ENCODE results near the gene RIC8B.

RIC8B gene

GRCh38 chr12:106886932-106887331 is 112.5 kb downstream of the RIC8B start:
- Histone ChIP-seq H3K9me3 (replicated peaks; ENCODE audit: insufficient read depth, low read length) (no peaks in the 10 kb centered on the region), H3K27me3 (replicated peaks; ENCODE audit: insufficient read depth, low read length) (no peaks in the 10 kb centered on the region), H3K79me2 (ENCODE audit: low read length) (no peaks in the 10 kb centered on the region), H3K9me2 (replicated peaks; ENCODE audit: insufficient read depth, low read length) (no peaks in the 10 kb centered on the region), H3K4me1 (ENCODE audit: low read length) (peaks cover 2% of the 10 kb centered on the region; the same call in 1 of the 2 replicates), H3F3A (ENCODE audit: insufficient read depth, low read length) (no peaks in the 10 kb centered on the region; the same call in 1 of the 2 replicates), H2AFZ (ENCODE audit: low read length) (no peak overlapping the region), H3K9ac (ENCODE audit: low read length) (no peak overlapping the region), H3K4me3 (ENCODE audit: low read length) (no peak overlapping the region), H3K36me3 (replicated peaks; ENCODE audit: insufficient read depth, low read length) (no peaks in the 10 kb centered on the region), H3K27ac (ENCODE audit: low read length) (no peak overlapping the region), H4K20me1 (ENCODE audit: insufficient read depth, low read length) (no peaks in the 10 kb centered on the region), H3K4me2 (ENCODE audit: low read depth, low read length) (no peak overlapping the region)
- no peak for DNase-seq
- TF ChIP-seq EZH2phosphoT487 (IDR thresholded peaks at IDR 0.05; ENCODE audit: low read length) (no peak), EZH2 (optimal IDR thresholded peaks at IDR 0.05; ENCODE audit: low read depth, low read length) (no peak), CTCF (IDR thresholded peaks at IDR 0.05; ENCODE audit: low read length) (no peak)

GRCh38 chr12:106888348-106888970 is 114.0 kb downstream of the RIC8B start:
- no peak overlapping the region for H3K27ac ChIP-seq (ENCODE audit: low read length)
- no peaks in the 10 kb centered on the region for H3K9me2 ChIP-seq (replicated peaks; ENCODE audit: insufficient read depth, low read length)
- no peaks in the 10 kb centered on the region for H3K27me3 ChIP-seq (replicated peaks; ENCODE audit: insufficient read depth, low read length)
- H3K4me2 ChIP-seq (ENCODE audit: low read depth, low read length), result no peak overlapping the region
- TF ChIP-seq CTCF (IDR thresholded peaks at IDR 0.05; ENCODE audit: low read length) (no peak), EZH2phosphoT487 (IDR thresholded peaks at IDR 0.05; ENCODE audit: low read length) (no peak), EZH2 (optimal IDR thresholded peaks at IDR 0.05; ENCODE audit: low read depth, low read length) (no peak)
- no peak overlapping the region for H3K9ac ChIP-seq (ENCODE audit: low read length)
- no peaks in the 10 kb centered on the region for H3K79me2 ChIP-seq (ENCODE audit: low read length)
- no peak overlapping the region for H2AFZ ChIP-seq (ENCODE audit: low read length)
- H3F3A ChIP-seq (ENCODE audit: insufficient read depth, low read length), result no peaks in the 10 kb centered on the region; the same call in 1 of the 2 replicates
- peaks cover 9% of the 10 kb centered on the region for H3K4me1 ChIP-seq (ENCODE audit: low read length)
- no peak overlapping the region for H3K4me3 ChIP-seq (ENCODE audit: low read length)
- H3K9me3 ChIP-seq (replicated peaks; ENCODE audit: insufficient read depth, low read length), result no peaks in the 10 kb centered on the region
- DNase-seq, result no peak
- no peaks in the 10 kb centered on the region for H4K20me1 ChIP-seq (ENCODE audit: insufficient read depth, low read length)
- no peaks in the 10 kb centered on the region for H3K36me3 ChIP-seq (replicated peaks; ENCODE audit: insufficient read depth, low read length)

GRCh38 chr12:106889326-106889725 is 114.8 kb downstream of the RIC8B start:
- no peak for DNase-seq
- Histone ChIP-seq H3K27me3 (replicated peaks; ENCODE audit: insufficient read depth, low read length) (no peaks in the 10 kb centered on the region), H2AFZ (ENCODE audit: low read length) (no peak overlapping the region), H3K9ac (ENCODE audit: low read length) (no peak overlapping the region), H3K9me3 (replicated peaks; ENCODE audit: insufficient read depth, low read length) (no peaks in the 10 kb centered on the region), H3K79me2 (ENCODE audit: low read length) (no peaks in the 10 kb centered on the region), H3K9me2 (replicated peaks; ENCODE audit: insufficient read depth, low read length) (no peaks in the 10 kb centered on the region), H3K4me2 (ENCODE audit: low read depth, low read length) (no peak overlapping the region), H3K4me3 (ENCODE audit: low read length) (no peak overlapping the region), H3K36me3 (replicated peaks; ENCODE audit: insufficient read depth, low read length) (no peaks in the 10 kb centered on the region), H3F3A (ENCODE audit: insufficient read depth, low read length) (no peaks in the 10 kb centered on the region; the same call in 1 of the 2 replicates), H4K20me1 (ENCODE audit: insufficient read depth, low read length) (no peaks in the 10 kb centered on the region), H3K27ac (ENCODE audit: low read length) (no peak overlapping the region), H3K4me1 (ENCODE audit: low read length) (peaks cover 9% of the 10 kb centered on the region)
- TF ChIP-seq CTCF (IDR thresholded peaks at IDR 0.05; ENCODE audit: low read length), result no peak
- no peak for TF ChIP-seq EZH2 (optimal IDR thresholded peaks at IDR 0.05; ENCODE audit: low read depth, low read length)

Measured in MM.1S (cell line).